ENCODE measurements around the gene DIPK1A.

Gene DIPK1A

DNA sequence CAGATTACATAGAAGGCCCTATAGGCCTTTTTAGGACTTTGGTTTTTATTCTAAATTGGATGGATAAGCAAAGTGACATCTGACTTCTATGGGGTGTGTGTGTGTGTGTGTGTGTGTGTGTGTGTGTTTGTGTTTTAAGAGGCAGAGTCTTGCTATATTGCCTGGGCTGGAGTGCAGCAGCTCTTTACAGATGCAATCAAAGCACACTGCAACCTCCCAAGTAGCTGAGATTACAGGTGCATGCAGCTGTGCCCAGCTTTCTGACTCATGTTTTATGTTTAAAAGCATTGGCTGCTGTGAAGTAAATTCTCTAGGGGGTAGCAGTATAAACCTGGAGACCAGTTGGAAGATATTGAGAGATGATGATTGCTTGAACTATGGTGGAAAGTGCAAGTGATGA, 164.0 kb downstream of the DIPK1A start:
- H3K4me3 ChIP-seq (ENCODE audit: low read depth in 1 of 2, low read length in 2 of 2): no peak overlapping the region
- no peaks in the 10 kb centered on the region for H3K27me3 ChIP-seq (ENCODE audit: control insufficient read depth in 1 of 2, insufficient read depth in 2 of 2, low read length in 2 of 2)
- H3K27ac ChIP-seq (ENCODE audit: low read depth, low read length): no peak overlapping the region
- H3K4me1 ChIP-seq (ENCODE audit: insufficient read depth, low read length): no peaks in the 10 kb centered on the region
- H3K9ac ChIP-seq (ENCODE audit: low read length): no peak overlapping the region
- H3K36me3 ChIP-seq (ENCODE audit: insufficient read depth, low read length): no peaks in the 10 kb centered on the region
- no peaks in the 10 kb centered on the region for H3K9me3 ChIP-seq (ENCODE audit: low read length)

DNA sequence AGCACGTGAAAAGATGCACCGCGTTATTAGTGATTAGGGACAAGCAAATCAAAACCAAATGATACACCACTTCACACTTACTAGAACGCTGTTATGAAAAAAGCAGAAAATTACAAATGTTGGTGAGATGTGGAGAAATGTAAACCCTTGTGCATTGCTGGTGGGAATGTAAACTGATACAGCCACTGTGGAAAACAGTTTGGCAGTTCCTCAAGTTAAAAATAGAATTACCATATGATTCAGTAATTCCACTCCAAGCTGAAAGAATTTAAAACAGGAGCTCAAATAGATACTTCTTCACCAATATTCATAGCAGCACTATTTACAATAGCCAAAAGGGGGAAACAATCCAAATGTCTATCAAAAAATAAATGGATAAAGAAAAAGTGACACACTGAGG, 166.1 kb downstream of the DIPK1A start:
- Histone ChIP-seq H3K4me1 (ENCODE audit: insufficient read depth, low read length) (no peaks in the 10 kb centered on the region), H3K9ac (ENCODE audit: low read length) (no peak overlapping the region), H3K36me3 (ENCODE audit: insufficient read depth, low read length) (no peaks in the 10 kb centered on the region), H3K4me3 (ENCODE audit: low read depth in 1 of 2, low read length in 2 of 2) (no peak overlapping the region), H3K27me3 (ENCODE audit: control insufficient read depth in 1 of 2, insufficient read depth in 2 of 2, low read length in 2 of 2) (no peaks in the 10 kb centered on the region), H3K27ac (ENCODE audit: low read depth, low read length) (no peak overlapping the region), H3K9me3 (ENCODE audit: low read length) (no peaks in the 10 kb centered on the region)

DNA sequence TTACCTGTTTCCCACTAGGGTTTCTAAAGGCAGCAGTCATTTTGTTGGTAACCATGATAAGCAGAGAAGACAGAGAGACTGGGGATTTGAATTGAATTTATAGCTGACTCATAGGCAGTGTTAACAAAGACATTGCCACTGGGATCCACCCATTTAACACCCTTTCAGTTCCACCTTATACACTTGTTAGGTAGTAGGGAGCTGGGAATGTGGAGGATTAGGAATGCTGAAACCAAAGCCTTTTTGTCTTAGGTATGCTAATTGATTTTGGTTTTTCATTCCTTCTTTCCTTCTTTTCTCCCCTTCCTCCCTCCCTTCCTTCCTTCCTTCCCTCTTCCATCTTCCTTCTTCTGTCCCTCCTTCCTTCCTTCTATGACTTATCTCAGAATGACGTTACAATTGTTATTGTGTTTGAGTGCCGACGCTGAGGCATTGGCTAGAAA, 168.9 kb downstream of the DIPK1A start:
- Histone ChIP-seq H3K4me1 (ENCODE audit: insufficient read depth, low read length) (no peaks in the 10 kb centered on the region), H3K36me3 (ENCODE audit: insufficient read depth, low read length) (no peaks in the 10 kb centered on the region), H3K9me3 (ENCODE audit: low read length) (no peaks in the 10 kb centered on the region), H3K27ac (ENCODE audit: low read depth, low read length) (no peak overlapping the region), H3K27me3 (ENCODE audit: control insufficient read depth in 1 of 2, insufficient read depth in 2 of 2, low read length in 2 of 2) (no peaks in the 10 kb centered on the region), H3K4me3 (ENCODE audit: low read depth in 1 of 2, low read length in 2 of 2) (no peak overlapping the region), H3K9ac (ENCODE audit: low read length) (no peak overlapping the region)

All from muscle layer of colon (tissue), 2 donors.